ENCODE measurements around the gene SLC29A1. TPM values are rescaled to one million over a fixed set of nuclear protein-coding genes. Genes with fewer than 3 reads are reported as not detected.
A peak's percentile ranks its signal among the peaks of the same experiment; 100 is the strongest.

Gene SLC29A1
- total and polyA plus RNA-seq, 9 of the 15 experiments (the other 6 are each of a cell fraction or from before 2014, with no cell fraction given): 18.9 to 170 (median 57.7) TPM

DNA sequence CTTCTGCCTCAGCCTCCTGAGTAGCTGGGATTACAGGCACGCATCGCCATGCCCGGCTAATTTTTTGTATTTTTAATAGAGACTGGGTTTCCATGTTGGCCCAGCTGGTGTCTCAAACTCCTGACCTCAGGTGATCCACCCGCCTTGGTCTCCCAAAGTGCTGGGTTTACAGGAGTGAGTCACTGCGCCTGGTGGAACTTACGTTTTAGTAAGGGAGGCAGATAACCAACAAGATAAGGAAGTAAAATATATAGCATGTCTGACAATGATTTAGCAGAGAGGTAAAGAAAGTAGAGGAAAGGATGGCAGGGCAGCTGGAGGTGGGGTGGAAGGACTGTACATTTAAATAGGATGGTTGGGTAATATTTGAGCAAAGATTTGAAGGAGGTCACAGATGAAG is 19.4 kb upstream of the SLC29A1 start (continued):
- TF ChIP-seq JUND (IDR thresholded peaks at IDR 0.05; ENCODE audit: borderline replicate concordance, low read depth, low read length) (peak; percentile 96), JUND (tag; IDR thresholded peaks at IDR 0.05; ENCODE audit: borderline replicate concordance, low read depth, low read length) (peak; percentile 91; the same call in 1 of the 3 replicates), CBFA2T2 (conservative IDR thresholded peaks at IDR 0.05) (no peak), FOXK1 (CRISPR knock-in tag; IDR thresholded peaks at IDR 0.05; ENCODE audit: borderline replicate concordance) (no peak), MAFG (tag; conservative IDR thresholded peaks at IDR 0.05) (0 out of 2 replicates have a peak, but pooled peaks have one; percentile 18), MAZ (CRISPR knock-in tag; conservative IDR thresholded peaks at IDR 0.05 in 1 of 2, IDR thresholded peaks at IDR 0.05 in 1 of 2) (no peak), POU5F1 (IDR thresholded peaks at IDR 0.05; ENCODE audit: borderline replicate concordance, low read depth, low read length, partially characterized antibody) (no peak), MBD2 (IDR thresholded peaks at IDR 0.05; ENCODE audit: borderline replicate concordance, low read depth) (no peak), EP300 (IDR thresholded peaks at IDR 0.05; ENCODE audit: low read length) (peak; percentile 53), STAT5B (CRISPR knock-in tag; IDR thresholded peaks at IDR 0.05) (no peak), SMAD1 (IDR thresholded peaks at IDR 0.05; ENCODE audit: low read depth, low read length, partially characterized antibody) (no peak), CEBPB (tag; IDR thresholded peaks at IDR 0.05) (peak; percentile 34; the same call in 1 of the 2 replicates), ZNF124 (CRISPR knock-in tag; IDR thresholded peaks at IDR 0.05) (no peak), ZSCAN29 (IDR thresholded peaks at IDR 0.05) (no peak), CTBP1 (IDR thresholded peaks at IDR 0.05; ENCODE audit: borderline replicate concordance) (peak; percentile 76)
- TF ChIP-seq, protein P1, sequence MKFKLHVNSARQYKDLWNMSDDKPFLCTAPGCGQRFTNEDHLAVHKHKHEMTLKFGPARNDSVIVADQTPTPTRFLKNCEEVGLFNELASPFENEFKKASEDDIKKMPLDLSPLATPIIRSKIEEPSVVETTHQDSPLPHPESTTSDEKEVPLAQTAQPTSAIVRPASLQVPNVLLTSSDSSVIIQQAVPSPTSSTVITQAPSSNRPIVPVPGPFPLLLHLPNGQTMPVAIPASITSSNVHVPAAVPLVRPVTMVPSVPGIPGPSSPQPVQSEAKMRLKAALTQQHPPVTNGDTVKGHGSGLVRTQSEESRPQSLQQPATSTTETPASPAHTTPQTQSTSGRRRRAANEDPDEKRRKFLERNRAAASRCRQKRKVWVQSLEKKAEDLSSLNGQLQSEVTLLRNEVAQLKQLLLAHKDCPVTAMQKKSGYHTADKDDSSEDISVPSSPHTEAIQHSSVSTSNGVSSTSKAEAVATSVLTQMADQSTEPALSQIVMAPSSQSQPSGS (CRISPR knock-in tag; IDR thresholded peaks at IDR 0.05): no peak
- TF ChIP-seq, protein P2, sequence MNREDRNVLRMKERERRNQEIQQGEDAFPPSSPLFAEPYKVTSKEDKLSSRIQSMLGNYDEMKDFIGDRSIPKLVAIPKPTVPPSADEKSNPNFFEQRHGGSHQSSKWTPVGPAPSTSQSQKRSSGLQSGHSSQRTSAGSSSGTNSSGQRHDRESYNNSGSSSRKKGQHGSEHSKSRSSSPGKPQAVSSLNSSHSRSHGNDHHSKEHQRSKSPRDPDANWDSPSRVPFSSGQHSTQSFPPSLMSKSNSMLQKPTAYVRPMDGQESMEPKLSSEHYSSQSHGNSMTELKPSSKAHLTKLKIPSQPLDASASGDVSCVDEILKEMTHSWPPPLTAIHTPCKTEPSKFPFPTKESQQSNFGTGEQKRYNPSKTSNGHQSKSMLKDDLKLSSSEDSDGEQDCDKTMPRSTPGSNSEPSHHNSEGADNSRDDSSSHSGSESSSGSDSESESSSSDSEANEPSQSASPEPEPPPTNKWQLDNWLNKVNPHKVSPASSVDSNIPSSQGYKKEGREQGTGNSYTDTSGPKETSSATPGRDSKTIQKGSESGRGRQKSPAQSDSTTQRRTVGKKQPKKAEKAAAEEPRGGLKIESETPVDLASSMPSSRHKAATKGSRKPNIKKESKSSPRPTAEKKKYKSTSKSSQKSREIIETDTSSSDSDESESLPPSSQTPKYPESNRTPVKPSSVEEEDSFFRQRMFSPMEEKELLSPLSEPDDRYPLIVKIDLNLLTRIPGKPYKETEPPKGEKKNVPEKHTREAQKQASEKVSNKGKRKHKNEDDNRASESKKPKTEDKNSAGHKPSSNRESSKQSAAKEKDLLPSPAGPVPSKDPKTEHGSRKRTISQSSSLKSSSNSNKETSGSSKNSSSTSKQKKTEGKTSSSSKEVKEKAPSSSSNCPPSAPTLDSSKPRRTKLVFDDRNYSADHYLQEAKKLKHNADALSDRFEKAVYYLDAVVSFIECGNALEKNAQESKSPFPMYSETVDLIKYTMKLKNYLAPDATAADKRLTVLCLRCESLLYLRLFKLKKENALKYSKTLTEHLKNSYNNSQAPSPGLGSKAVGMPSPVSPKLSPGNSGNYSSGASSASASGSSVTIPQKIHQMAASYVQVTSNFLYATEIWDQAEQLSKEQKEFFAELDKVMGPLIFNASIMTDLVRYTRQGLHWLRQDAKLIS (CRISPR knock-in tag; IDR thresholded peaks at IDR 0.05): no peak
- TF ChIP-seq, protein P3, sequence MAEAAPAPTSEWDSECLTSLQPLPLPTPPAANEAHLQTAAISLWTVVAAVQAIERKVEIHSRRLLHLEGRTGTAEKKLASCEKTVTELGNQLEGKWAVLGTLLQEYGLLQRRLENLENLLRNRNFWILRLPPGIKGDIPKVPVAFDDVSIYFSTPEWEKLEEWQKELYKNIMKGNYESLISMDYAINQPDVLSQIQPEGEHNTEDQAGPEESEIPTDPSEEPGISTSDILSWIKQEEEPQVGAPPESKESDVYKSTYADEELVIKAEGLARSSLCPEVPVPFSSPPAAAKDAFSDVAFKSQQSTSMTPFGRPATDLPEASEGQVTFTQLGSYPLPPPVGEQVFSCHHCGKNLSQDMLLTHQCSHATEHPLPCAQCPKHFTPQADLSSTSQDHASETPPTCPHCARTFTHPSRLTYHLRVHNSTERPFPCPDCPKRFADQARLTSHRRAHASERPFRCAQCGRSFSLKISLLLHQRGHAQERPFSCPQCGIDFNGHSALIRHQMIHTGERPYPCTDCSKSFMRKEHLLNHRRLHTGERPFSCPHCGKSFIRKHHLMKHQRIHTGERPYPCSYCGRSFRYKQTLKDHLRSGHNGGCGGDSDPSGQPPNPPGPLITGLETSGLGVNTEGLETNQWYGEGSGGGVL (CRISPR knock-in tag; IDR thresholded peaks at IDR 0.05): no peak
- TF ChIP-seq, protein P4, sequence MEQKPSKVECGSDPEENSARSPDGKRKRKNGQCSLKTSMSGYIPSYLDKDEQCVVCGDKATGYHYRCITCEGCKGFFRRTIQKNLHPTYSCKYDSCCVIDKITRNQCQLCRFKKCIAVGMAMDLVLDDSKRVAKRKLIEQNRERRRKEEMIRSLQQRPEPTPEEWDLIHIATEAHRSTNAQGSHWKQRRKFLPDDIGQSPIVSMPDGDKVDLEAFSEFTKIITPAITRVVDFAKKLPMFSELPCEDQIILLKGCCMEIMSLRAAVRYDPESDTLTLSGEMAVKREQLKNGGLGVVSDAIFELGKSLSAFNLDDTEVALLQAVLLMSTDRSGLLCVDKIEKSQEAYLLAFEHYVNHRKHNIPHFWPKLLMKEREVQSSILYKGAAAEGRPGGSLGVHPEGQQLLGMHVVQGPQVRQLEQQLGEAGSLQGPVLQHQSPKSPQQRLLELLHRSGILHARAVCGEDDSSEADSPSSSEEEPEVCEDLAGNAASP (IDR thresholded peaks at IDR 0.05): peak; percentile 67; the same call in 1 of the 2 replicates
- TF ChIP-seq, protein P5, sequence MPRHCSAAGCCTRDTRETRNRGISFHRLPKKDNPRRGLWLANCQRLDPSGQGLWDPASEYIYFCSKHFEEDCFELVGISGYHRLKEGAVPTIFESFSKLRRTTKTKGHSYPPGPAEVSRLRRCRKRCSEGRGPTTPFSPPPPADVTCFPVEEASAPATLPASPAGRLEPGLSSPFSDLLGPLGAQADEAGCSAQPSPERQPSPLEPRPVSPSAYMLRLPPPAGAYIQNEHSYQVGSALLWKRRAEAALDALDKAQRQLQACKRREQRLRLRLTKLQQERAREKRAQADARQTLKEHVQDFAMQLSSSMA (CRISPR knock-in tag; IDR thresholded peaks at IDR 0.05): no peak
